ENCODE results near the gene VPS39.
A peak's percentile ranks its signal among the peaks of the same experiment; 100 is the strongest.

- TF ChIP-seq CTCF (IDR thresholded peaks at IDR 0.05; ENCODE audit: poor library complexity) (peak; percentile 60), EZH2phosphoT487 (IDR thresholded peaks at IDR 0.05; ENCODE audit: low read depth, severe bottlenecking, unreplicated experiment) (no peak)
Measured at GRCh38 chr15:42137461-42138261, 70.4 kb downstream of the VPS39 start.

Measured in hepatocyte (in vitro differentiated cells).